Measurements from ENCODE around the gene PCDHAC1.

PCDHAC1 gene

GRCh38 chr5:140966293-140967225, 40.5 kb downstream of the PCDHAC1 start, which contains the start of gene PCDHAC2:
PCDHAC2 (plus strand) TSS chr5:140966476; CDS start chr5:140966767, 291 bp downstream.
- no peak for DNase-seq (ENCODE audit: low read depth in 3 of 3)

DNA sequence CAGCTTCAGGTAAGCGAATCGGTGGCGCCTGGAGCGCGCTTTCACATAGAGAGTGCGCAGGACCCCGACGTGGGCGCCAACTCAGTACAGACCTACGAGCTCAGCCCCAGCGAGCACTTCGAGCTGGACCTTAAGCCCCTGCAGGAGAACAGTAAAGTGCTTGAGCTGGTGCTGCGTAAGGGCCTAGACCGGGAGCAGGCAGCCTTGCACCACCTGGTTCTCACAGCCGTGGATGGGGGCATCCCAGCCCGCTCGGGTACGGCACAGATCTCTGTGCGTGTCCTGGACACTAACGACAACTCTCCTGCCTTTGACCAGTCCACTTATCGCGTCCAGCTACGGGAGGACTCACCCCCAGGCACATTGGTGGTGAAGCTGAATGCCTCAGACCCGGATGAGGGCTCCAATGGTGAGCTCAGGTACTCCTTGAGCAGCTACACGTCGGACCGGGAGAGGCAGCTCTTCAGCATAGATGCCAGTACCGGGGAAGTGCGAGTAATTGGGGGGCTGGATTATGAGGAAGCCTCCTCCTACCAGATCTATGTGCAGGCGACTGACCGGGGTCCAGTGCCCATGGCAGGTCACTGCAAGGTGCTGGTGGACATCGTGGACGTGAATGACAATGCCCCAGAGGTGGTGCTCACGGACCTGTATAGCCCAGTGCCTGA, 41.3 kb downstream of the PCDHAC1 start:
- no peak for DNase-seq (ENCODE audit: low read depth in 3 of 3)

DNA sequence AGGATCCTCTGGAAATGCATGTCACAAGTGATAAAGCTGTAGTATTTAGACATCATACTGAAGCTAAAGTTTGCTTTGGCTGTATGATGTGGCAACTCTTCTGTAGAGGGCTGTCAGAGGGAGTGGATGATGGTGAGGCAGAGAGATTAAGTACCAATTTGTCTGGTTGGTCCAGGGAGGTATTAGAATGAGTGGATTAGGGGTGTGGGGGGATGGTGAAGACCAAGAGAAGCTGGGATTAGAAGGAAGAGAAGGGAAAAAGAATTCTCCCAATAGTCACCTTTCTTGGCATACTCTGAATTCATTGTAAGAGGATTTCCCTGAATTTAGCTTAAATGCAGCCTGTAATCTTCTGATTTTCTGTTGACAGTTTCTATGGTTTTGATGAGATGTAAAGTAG, 43.8 kb downstream of the PCDHAC1 start:
- no peak for DNase-seq (ENCODE audit: low read depth in 3 of 3)

- no peak for DNase-seq (ENCODE audit: low read depth in 3 of 3)
Measured at GRCh38 chr5:140973550-140973949, 47.5 kb downstream of the PCDHAC1 start.

DNA sequence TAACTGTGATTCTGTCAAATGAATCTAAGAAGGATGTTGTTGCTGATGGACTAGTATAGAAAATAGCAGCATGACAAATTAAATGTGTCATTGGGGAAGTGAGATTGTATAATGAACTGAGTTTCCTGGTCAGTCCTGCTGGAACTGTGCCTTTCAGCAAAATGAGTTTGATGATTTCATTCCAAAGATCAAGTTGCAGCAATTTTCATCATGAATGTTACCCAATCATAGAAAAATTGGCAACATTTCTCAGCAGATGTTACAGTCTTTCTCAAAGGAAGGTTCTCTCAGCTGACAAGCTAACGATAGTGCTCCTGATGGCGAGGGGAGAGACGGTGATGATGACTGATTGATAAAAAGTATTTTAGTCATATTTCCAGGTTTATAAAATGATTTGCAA, 50.9 kb downstream of the PCDHAC1 start:
- no peak for DNase-seq (ENCODE audit: low read depth in 3 of 3)

DNA sequence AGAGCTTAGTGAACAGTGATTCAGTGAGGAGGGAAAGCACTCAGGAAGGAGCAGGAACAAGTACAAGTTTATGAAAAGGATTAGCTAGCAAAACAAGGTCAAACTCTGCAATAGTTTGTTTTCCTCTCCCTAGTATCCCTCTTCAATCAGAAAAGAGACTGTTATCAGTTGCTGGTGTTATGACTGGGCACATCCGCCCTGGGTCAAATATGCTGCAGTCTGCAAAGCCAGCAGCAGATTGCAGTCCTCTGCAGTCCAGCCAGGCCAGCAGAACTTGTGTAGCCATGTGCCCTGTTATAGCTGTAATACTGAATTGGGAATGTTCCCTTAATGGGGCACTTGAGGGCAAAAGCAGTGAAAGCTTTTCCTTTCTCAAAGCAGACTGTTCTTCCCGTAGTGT, 52.2 kb downstream of the PCDHAC1 start:
- no peak for DNase-seq (ENCODE audit: low read depth in 3 of 3)

DNA sequence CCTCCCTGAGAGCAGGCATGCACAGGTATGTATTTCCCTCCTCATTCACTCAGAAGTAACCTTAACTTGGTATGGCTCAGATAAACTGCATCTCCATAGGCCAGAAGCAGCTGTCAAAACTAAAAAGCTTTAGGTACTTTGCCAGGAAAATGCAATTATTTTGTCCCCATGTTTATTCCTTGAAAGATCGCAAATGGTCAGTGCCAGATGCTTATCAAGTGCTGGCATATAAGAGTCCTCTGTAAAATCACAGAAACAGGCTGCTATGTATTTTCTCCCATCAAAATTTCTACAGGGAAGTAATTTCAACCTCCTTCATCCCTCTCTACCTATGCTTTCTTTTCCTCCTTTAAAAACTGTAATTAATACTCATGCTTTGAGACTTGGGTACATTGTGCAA, 52.9 kb downstream of the PCDHAC1 start:
- DNase-seq (ENCODE audit: low read depth in 3 of 3), result no peak

All from stimulated activated CD4-positive, alpha-beta T cell treated with anti-CD3 and anti-CD28 coated beads, TNF-alpha, amount 100 ng/mL, for 48 hours (primary cell).